Fibroblast of skin of right quadriceps (primary cell): ENCODE results near the gene RNU6-1.
A peak's percentile ranks its signal among the peaks of the same experiment; 100 is the strongest.

ENCODE experiments used
- DNase-seq: peaks from one replicate; pipeline ENCODE4 v3.0.0-alpha.2; 2013

Gene RNU6-1

GRCh38 chr15:67855842-67856241 is 16.0 kb upstream of the RNU6-1 start:
- no peak for DNase-seq

- DNase-seq = no peak
Measured at GRCh38 chr15:67854358-67854757, 14.5 kb upstream of the RNU6-1 start.

- DNase-seq = no peak
Measured at GRCh38 chr15:67853454-67853853, 13.6 kb upstream of the RNU6-1 start.

GRCh38 chr15:67852418-67852817 is 12.6 kb upstream of the RNU6-1 start:
- no peak for DNase-seq

- DNase-seq = peak; percentile 22
Measured at GRCh38 chr15:67850994-67851571, 11.2 kb upstream of the RNU6-1 start.

- no peak for DNase-seq
Measured at GRCh38 chr15:67850336-67850735, 10.5 kb upstream of the RNU6-1 start.

GRCh38 chr15:67849538-67849937 is 9.7 kb upstream of the RNU6-1 start:
- no peak for DNase-seq

GRCh38 chr15:67845974-67846373 is 6.1 kb upstream of the RNU6-1 start:
- no peak for DNase-seq

- DNase-seq = peak; percentile 44
Measured at GRCh38 chr15:67843571-67844387, 3.9 kb upstream of the RNU6-1 start.

- no peak for DNase-seq
Measured at GRCh38 chr15:67843092-67843501, 3.3 kb upstream of the RNU6-1 start.

- DNase-seq = no peak
Measured at GRCh38 chr15:67841513-67841762, 1.6 kb upstream of the RNU6-1 start.

GRCh38 chr15:67840749-67841512 is 1.1 kb upstream of the RNU6-1 start:
- peak; percentile 30 for DNase-seq

- peak; percentile 53 for DNase-seq
Measured at GRCh38 chr15:67839499-67839928, 331 bp downstream of the RNU6-1 start.

GRCh38 chr15:67838789-67839332 is 984 bp downstream of the RNU6-1 start:
- peak; percentile 17 for DNase-seq

GRCh38 chr15:67836955-67837354 is 2.9 kb downstream of the RNU6-1 start:
- no peak for DNase-seq

- DNase-seq = peak; percentile 25
Measured at GRCh38 chr15:67836477-67836876, 3.4 kb downstream of the RNU6-1 start.

- DNase-seq = no peak
Measured at GRCh38 chr15:67836134-67836455, 3.8 kb downstream of the RNU6-1 start.

- no peak for DNase-seq
Measured at GRCh38 chr15:67835297-67836133, 4.3 kb downstream of the RNU6-1 start.

- no peak for DNase-seq
Measured at GRCh38 chr15:67834581-67835296, 5.1 kb downstream of the RNU6-1 start.

- DNase-seq = peak; percentile 31
Measured at GRCh38 chr15:67833710-67834511, 5.9 kb downstream of the RNU6-1 start.
